Stimulated activated naive CD4-positive, alpha-beta T cell (primary cell): ENCODE results near the gene SBDS.
A peak's percentile ranks its signal among the peaks of the same experiment; 100 is the strongest.
"Not testable (repeated sequence)": the region's sequence is repeated elsewhere in the genome, so short reads cannot be mapped to it uniquely, and the experiment has no call there.

Source experiments
- DNase-seq, 6 experiments: peaks; one replicate each; lab custom pipeline; 2025; lab: John Stamatoyannopoulos, UW

The SBDS gene

DNA sequence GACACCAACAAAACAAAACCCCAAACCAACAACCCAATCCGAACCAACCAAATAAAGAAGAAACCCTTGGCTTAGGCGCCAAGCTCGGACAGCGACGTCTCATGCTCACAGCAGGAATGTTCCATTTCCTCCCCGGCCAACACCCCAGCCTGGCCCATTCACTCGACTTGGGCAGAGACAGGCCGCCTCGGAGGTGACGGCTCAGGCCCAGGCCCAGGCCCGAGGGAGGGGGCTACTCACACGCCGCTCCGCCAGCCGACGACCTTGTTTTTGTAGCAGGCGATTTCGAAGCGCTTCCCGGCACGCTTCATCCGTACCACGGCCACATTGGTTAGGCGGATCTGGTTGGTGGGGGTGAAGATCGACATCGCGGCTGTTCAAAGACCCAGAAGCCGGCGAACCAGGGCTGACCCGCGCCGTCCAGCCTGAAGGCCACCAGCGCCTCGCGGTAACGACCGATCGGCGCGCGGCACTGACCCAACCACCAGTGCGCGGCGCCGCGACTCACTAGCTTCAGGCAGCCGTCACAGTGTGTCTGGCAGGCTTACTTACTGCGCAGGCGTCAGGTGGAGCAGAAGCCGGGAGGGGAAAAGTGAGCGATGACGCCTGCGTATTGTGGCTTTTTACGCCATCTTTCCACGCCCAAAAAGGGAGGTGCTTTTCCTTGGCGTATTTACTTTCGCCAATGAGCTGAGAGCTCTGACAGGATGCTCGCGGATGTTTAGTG, at the start of gene SBDS:
SBDS (minus strand) TSS at position 537 of the 727 bp plus-strand sequence; CDS start at position 368, 169 bp downstream.
- peak; percentile 78 to 96 (median 94) for DNase-seq

DNA sequence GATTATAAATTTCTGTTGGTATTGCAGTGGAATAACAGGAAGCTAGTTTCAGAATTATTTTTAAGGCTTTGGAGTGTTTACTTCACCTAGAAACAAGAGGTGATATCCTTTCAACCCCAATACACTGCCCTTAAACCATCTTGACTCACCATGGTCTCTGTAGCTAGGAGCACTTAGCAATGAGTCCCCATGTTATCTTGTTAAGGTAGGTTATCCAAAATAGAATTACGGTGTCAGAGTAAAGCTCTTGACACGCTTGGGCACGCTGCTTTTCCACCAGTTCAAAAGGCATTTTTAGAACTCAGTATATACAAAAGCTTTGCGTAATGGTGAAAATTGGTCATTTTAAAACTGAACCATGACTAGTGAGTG, 48.2 kb upstream of the SBDS start:
- DNase-seq = not testable (repeated sequence)

DNA sequence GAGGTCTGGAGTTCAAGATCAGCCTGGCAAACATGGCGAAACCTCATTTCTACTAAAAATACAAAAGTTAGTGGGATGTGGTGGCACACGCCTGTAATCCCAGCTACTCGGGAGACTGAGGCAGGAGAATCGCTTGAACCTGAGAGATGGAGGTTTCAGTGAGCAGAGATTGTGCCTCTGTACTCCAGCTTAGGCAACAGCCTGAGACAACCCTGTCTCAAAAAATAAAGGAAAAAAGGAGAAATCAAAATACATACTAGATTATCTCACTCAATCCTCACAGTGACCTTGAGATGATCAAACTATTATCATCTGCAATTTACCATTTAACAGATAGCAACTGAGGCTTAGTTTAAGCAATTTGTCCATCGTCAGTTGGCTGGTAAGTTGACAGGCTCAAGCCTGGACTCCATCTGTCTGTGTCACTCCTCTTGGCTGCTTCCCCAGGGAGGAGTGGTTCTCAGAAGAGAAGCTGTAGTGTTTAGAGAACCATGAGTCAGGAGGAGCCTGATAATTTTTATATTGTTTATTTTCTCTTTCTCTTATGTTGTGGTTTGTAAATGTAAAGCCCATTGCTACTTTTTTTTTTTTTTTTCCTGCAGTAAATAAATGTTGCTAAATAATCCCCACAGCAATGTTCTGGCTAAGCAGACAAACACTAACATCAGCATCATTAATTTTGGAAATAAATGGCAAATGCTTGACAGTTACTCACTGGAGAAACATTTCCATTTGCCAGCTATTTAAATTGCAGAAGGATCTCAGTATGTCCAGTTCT, 47.6 kb upstream of the SBDS start:
- DNase-seq = not testable (repeated sequence)

DNA sequence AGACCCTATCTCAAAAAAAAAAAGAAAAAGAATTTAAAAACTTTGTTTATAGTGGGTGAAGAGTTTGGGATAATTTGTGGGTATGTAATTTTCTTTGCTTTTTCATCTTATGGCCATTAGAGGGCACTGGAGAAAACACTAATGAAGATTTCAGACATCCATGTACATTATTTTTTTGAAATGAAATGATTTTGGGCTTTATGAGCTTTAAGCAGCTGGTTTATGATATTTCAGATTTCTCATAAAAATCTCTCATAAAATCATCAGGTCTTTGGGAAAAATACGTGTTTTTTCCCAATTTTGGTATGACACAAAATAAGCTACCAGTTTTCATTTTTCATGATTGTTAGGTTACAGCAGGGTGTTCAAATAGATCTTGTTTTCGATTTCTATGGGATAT, 45.4 kb upstream of the SBDS start:
- DNase-seq = not testable (repeated sequence)

DNA sequence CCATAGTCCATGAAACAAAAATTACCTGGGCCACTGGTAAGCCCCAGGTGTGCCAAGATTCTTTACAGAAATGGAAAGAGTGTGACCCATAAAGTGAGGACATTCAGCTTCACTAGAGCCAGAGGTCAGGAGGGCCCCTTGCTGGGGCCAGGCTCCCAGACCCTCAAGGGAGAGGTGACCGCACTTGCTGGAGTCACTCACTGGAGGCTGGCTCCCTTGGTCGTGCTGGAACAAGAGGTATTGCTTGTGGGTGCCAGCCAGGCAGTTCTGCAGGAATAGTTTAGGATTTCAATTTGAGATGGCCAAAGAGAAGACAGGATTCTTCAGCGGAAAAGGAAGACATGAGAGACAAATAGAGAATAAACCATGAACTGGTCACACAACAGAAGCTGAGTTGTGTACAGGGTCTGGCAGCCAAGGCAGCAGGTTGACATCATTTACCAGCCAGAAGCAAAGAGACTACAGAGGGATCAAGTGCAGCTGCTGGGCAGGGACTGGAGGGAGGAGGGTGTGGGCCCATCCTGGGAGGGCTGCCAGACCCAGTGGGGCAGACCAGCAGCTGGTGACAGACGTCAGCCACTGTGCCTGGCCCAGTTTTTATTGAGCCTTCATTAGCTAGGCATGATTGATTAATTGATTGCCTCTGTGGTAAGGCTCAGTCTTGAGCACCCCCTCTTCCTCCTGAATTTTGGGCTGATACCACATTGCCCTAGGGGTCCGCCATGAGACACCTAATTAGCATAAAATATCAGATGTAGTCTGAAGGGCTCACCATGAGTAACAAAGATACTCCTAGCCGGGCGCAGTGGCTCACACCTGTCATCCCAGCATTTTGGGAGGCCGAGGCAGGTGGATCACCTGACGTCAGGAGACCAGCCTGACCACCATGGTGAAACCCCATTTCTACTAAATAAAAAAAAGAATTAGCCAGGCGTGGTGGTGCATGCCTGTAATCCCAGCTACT, 41.3 kb upstream of the SBDS start:
- DNase-seq = not testable (repeated sequence)

DNA sequence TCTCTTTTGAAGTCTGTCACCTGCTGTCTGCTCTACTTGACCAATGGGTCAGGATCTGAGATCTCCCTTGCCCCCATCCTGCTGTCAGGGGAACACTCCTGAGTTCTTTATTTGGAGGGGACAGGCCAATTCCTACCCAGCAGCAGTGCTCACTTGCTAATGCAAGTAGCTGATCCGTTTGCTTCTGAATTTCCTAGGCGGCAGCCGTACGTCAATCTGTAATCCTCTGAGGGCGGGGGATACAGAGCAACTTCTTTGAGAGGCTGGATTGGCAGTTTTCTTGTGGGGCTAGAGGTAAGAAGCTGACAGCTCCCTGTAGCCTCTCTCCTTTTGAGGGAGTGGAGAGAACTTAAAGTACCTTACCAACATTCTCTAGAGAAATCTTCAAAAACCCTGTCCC, 37.9 kb upstream of the SBDS start:
- no peak for DNase-seq

DNA sequence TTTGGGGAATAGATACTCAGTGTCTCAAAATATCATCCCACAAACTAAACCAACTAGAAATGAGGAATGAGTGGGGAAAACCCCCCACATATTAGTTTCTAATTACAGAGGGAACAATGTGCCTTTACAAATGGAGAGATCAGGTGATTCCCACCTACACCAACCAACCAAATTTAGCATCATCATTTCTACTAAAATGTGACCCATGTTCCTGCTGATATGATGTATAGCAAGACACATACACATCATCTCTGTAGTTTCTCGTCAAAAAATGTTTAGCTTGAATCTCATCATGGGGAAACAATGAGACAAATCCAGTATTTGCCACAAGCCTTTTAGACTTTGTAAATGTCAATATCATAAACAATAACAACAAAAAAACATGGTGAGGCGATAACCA, 36.3 kb upstream of the SBDS start:
- not testable (repeated sequence) for DNase-seq

DNA sequence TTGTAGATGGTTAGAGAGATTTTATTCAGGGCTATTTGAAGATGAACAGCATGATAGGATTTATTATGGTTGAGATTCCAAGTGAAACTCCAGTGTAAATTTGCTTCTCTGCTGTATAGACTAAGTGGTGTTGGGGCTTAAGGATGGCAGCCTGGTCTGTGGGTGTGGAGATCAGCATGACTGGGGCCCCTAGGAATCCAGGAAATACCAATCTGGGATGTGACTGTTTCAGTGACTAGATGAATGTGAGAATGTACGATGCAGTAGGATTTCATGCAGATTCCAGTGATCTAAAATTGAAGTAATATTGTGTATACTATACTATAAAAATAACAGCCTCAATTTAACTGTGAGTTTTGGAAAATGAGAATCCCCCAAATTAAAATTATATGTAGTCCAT, 30.1 kb upstream of the SBDS start:
- DNase-seq = not testable (repeated sequence)

DNA sequence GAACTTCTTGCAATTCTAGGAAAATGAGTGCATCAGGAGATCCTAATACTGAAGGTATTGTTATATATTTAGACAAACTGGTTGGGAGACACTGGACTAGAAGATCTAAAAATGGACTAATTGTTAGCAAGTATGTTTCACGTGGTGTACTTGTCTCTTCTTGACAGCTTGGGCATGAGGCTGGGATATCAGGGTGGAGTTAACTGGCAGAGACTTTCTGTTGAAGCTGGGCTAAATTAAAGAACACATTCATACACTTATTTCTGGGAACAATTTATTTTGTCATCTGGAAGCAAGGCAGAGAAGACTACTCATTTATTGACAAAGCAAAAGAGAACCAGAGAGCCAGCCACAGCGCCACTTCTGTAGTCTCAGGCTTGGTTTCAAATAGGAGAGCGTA, 27.1 kb upstream of the SBDS start:
- no peak for DNase-seq

DNA sequence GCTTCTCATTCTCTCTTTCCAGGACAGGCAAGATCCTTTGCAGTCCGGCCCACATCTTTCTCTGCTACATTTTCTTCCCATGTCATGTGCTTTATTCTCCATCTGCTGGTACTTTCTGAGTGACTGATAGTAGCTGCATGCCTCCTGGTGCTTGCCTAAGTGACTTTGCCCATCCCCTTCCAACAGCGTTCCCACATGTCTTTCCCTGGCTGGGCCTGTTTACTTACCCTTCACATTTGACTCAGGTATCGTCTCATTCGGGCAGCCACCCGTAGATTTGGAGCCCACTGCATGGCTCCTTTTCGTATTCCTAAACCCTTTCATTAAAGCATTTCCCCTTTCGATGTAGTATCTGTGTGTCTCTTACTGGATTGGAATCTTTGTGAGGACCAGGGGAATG, 25.9 kb upstream of the SBDS start:
- no peak for DNase-seq

DNA sequence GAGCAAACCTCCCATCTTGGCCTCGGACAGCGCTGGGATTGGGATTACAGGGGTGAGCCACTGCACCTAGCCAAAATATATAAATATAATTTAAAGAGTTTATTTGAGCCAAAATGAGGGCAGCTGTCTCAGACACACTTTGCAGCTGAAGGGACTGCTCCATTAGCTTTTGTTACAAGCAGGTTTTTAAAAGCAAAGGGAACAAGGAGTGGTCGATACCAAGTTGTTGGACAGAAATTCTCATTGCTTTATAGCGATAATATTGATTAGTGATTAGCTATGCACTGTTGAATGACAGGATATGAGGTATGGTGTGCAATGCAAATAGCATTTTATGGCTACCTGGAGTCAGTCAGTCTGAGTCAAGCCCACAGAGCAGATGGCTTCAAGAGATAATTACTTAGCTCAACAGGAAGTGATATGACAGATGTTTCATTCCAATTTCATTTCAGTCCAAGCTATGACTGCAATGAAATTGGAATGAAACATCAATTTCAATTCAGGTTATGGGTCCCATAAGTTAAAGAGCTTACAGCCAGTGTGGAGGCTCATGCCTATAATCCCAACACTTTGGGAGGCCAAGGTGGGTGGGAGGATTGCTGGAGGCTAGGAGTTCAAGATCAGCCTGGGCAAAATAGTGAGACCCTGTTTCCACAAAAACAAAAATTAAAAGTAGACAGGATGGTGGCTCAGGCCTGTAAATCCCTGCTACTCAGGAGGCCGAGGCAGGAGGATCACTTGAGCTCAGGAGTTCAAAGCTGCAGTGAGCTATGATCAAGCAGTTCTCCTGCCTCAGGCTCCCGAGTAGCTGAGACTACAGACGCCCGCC, 24.4 kb upstream of the SBDS start:
- DNase-seq = no peak

DNA sequence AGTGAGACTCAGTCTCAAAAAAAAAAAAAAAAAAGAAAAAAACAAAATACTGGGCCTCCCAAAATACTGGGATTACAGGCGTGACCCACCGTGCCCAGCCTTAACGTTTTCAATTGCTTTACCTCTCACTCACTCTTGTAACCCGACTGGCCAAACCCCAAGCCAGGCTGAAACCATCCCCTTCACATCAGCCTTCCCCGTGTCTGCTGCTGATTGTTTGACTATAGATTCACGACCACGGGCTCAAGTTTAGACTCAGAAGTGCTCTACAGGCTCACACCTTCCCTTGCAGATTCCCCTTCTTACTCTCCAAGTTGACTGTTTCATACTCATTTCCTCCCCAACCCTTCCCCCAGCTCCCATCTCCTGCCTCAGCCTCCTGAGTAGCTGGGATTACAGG, 23.6 kb upstream of the SBDS start:
- DNase-seq = no peak

DNA sequence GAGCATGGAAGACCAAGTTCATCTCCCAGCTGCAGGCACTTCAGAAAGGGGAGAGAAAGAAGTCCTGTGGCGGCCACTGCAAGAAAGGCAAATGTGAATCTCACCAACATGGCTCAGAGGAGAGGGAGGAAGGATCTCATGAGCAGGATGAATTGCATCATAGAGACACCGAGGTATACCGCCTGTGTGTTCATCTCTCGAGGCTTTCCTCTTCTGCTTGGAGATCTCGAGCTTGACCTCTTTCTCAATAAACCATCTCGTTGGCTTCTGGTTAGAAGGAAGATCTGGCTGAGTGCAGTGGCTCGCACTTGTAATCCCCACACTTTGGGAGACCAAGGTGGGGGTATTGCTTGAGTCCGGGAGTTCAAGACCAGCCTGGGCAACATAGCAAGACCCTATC, 22.6 kb upstream of the SBDS start:
- not testable (repeated sequence) for DNase-seq

DNA sequence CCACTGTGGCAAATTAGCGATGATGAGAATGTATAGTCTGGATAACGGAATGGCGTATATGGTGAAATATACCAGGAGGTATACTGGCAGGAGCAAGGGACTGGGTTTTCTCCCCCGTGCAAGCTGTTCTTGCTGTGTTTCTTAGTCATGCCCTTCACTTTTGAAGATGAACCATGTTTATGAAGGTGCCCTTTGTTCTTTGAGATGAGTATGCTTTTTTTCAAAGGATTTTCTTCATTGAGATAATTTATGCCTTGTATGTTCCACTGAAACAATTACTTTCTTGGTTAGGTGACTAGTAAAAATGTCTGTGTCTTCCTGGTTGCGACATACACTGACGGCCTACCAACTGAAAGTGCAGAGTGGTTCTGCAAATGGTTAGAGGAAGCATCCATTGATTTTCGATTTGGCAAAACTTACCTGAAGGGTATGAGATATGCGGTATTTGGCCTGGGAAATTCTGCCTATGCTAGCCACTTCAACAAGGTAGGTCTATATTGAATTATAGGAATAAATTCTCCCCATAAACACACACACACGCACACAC, 18.8 kb upstream of the SBDS start:
- DNase-seq = not testable (repeated sequence)

DNA sequence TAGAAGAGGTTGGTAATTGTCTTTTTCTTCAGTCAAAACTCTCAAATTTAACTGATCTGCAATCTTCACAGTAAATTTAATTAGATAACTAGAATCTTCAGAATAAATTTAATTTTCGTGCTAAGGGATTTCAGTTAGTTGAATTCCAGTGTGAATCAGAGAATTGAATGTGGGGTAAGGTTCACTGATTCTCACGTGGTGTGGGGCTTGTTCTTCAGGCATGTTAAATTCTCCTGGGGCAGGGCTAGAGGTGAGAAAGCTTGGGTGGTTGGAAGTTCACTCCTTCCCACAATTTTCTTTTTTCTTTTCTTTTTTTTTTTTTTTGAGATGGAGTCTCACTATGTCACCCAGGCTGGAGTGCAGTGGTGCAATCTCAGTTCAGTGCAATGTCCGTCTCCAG, 14.3 kb upstream of the SBDS start:
- DNase-seq = not testable (repeated sequence)

DNA sequence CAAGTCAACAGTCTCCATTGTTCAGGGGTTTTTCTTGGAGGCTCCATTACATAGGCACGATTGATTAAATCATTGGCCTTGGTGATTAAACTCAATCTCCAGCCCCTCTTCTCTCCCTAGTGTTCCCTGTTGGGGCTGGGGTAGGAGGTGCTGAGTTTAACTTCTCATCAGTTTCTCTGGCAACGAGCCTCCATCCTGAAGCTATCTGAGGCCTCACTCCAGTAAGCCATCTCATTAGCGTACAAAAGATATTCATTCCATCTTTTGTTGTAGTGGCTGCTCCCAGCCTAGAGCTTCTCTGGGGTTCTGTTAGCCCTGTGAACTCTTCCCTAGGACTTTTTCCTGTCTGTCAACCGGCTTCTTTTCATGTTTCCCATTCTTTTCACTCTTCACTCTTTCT, 12.9 kb upstream of the SBDS start:
- DNase-seq = no peak

DNA sequence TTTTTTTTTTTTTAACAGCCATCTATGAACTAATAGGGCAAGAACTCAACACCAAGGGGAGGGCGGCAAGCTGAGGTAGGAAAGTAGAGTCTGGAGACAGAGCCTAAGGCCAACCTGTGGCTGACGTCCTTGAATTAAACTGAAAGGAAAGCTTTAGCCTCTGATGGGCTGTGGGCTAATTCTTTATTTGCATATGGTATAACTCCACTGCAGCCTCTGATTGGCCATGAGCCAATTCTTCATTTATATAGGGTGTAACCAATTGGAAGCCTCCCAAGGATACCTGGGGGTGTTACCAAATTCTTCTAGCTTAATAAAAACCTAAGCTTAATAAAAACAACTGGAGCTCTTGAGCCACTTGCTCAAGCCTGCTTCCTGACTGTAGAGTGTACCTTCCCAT, 11.6 kb upstream of the SBDS start:
- no peak for DNase-seq

DNA sequence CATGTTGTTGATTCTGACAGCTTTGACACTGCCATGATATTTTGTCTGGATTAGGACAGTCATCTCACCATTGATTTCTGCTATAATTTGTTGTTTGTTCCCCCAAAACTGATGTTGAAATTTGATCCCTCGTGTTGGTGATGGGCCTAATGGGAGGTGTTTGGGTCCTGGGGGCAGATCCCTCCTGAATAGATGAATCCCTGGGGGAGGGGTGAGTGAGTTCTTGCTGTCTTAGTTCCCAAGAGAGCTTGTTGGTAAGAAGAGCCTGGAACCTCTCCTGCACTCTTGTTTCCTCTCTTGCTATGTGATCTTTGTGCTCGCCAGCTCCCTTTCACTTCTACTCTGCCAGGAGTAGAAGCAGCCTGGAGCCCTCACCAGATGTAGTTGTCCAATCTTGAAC, 8.8 kb upstream of the SBDS start:
- DNase-seq = not testable (repeated sequence)

DNA sequence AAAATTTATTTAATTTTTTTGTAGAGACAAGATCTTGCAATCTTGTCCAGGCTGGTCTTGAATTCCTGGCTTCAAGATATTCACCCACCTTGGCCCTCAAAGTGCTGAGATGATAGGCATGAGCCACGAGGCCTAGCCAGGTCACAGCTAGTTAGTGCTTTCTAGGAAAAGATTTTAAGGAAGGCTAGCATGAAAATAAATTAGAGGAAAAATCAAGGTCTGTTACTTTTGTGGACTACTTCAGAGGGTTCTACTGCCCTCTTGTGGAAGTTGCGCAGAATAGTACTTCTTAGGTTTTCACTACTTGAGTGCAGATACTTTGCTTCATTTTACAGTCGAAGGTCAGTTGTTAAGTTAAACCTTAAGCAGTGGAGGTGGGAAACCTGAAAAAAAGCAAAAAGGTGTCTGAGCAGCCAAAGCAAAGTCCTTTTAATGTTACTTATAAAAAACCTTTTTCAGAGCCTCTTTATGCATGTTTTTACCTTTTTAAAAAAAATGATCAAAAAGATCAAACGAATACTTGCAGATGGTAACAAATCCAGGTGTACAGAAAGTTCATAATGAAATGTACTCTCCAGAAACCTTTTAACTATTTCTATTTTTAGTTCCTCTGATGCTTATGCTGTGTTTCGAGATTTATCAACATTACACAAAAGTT, 5.3 kb upstream of the SBDS start:
- peak in 2 of 6 experiments; percentile 44 to 48 for DNase-seq

DNA sequence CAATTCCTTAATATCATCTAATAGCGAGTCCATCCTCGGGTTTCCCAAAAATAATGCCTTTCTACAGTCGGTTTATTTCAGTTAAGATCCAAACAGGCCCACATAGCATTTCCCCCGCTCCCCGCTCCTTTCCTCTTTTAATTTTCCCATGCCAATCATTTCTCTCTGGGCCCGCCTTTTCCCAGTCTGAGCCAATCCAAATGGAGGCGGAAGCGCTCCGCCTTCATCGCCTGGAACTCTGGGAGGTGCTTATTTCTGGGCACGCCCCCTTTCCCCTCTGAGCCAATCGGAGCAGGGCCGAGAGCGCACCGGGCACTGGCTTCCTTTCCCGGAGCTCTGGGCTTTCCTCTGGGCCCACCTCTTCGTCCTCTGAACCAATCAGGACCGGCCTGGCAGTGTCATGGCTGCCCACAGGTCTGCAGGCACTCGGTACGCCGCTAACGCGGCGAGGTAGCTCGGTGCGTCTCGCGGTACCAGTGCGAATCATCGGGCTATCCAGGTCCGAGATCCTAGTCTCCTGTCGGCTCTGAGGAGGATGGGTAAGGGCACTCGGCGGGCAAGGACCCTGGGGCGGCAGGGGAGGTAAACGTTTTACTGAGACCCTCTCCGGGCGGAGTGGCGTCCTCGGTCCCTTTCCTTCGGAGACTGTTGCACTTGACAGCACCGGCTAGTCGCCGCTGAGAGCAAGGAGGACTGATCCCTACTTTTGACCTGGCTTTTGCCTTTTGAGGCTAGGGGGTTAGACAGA, 1.2 kb upstream of the SBDS start, which contains the start of gene TYW1:
TYW1 (plus strand) TSS at position 390 of the 748 bp plus-strand sequence; CDS start at position 536, 146 bp downstream.
- DNase-seq = peak; percentile 93 to 98 (median 98)
